RKO (cell line): ENCODE data around the gene DOK6.
"Not testable (repeated sequence)": the region's sequence is repeated elsewhere in the genome, so short reads cannot be mapped to it uniquely, and the experiment has no call there.

Experiments
- DNase-seq: peaks from one replicate; pipeline ENCODE4 v3.0.0-alpha.2; 2016; ENCODE audit warnings: low spot score

The DOK6 gene

GRCh38 chr18:69400253-69400975, at the start of gene DOK6:
TSS of gene DOK6 (plus strand) at chr18:69400888.
- DNase-seq: no peak

DNA sequence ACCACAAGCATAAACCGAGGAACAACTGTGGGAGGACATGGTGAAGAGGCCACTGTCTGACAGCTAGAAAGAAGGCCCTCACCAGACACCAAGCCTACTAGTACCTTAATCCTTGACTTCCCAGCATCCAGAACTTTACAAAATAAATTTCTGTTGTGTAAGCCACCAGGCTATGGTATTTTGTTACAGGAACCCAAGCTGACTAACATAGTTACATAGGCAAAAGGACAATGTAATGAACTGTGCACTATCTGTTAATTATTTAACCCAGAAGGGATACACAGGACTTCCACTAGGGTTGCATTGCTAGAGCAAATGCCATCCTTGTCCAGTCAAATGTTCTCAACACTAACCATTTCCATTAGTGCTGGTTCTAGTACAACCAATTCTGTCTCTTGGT, 47.7 kb upstream of the DOK6 start:
- DNase-seq: no peak

GRCh38 chr18:69357590-69357989, 43.1 kb upstream of the DOK6 start:
- DNase-seq: no peak

DNA sequence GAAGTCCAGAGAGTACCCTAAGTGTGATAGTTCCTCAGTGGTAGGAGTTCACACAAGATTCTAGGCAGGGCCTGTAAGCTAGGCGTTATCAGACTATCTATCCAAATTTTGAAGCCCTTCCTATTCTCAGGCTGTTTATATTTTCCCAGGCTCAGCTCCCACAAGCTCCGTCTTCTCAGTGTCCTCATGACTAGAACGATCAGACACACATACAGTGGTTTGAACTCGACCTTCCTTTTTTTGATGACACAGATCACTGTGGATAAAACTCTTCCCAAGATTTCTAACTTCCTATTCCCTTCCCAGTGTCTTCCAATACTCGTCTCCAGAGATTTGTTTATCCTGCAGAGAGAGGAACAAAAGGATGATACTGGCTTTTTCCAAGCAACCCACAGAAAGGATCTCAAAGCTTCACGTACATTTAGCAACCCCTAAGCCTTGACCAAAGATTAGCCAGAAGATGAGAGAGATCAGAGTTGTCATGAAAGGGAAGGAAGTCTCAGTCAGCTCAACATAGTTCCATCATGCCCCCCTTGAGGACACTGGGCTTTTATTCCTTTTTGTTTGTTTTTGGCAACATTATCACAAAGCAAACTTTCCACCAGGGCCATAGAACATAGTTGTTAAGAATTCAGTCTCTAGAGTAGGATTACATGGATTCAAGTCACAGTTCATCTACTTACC, 42.3 kb upstream of the DOK6 start:
- DNase-seq: no peak

- not testable (repeated sequence) for DNase-seq
These were observed 40.9 kb upstream of the DOK6 start for GRCh38 chr18:69359768-69360167.

- DNase-seq: no peak
These were observed 35.8 kb upstream of the DOK6 start for GRCh38 chr18:69364930-69365329.

- DNase-seq: peak; percentile 4
These were observed 35.0 kb upstream of the DOK6 start for GRCh38 chr18:69365658-69366057.

DNA sequence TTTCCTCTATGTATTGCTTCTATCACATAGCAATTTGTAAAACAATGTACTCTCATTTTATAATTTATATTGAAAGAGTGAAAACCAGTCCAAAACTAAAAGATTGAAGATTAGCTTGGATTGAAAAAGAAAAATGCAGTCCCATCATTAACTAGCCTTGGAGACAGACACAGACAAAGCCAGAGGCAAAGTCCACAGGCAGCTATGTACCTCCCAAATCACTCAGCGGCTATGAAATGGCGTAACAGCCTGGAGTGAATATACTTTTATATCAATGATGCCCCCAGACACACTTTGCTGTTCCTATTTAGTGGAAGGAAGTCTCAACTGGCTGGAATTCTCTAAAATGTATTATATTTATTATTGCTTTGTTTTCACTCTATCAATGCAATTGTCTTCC, 33.6 kb upstream of the DOK6 start:
- no peak for DNase-seq

- no peak for DNase-seq
These were observed 29.0 kb upstream of the DOK6 start for GRCh38 chr18:69371729-69372128.

- DNase-seq: no peak
These were observed 20.4 kb upstream of the DOK6 start for GRCh38 chr18:69380324-69380723.

DNA sequence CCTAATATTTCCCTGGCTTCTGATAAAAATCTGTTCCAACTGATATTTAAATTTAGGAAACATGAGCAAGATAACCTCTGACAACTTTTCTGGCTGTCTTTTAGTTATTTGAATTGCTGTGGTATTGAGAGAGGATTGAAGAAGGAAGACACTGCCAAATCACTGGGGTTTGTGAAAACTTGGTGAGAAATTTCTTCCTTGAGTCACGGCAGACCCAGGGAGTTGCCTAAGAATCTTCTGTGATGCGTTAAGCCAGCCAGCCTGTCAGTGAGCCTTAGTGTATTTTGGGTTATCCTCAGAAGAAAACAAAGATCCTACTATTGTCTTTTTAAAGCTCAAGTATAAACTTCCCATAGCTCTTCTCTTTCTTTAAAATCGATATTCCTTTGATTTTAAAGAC, 17.5 kb upstream of the DOK6 start:
- no peak for DNase-seq

DNA sequence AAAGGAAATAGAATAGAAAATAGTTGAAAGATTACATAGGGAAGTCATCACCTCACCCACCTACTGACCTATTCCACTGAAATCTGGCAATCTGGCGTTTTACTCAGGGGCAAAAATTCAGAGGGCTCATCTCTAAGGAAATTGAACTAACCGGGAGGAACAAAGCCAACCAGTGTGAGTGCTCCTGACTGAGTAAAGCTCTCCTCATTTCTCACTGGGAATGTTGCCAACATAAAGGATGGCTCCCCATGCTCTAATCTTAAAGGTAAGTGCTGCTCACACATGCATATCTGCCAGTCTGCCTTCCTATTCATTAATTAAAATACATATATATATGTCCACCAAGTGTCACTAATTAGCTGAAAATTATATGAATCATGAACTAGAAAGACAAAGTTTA, 13.5 kb upstream of the DOK6 start:
- no peak for DNase-seq

DNA sequence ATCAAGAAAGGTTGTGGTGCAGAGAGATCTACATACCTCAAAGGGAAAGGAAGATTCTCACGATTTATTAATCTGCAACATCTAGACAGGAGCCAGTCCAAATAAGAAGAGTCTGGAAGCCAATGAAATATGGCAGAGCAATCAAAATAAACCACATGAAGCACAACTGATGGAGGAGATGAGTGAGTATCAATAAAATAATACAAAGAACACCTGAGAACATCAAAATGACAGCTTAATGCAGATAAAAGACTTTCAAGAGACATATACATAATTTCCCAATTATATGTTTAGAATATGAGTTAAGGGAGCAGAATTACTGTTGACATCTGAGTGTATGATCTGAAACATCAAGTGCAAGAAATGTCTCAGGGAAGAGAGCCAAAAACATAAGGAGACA, 12.5 kb upstream of the DOK6 start:
- no peak for DNase-seq

DNA sequence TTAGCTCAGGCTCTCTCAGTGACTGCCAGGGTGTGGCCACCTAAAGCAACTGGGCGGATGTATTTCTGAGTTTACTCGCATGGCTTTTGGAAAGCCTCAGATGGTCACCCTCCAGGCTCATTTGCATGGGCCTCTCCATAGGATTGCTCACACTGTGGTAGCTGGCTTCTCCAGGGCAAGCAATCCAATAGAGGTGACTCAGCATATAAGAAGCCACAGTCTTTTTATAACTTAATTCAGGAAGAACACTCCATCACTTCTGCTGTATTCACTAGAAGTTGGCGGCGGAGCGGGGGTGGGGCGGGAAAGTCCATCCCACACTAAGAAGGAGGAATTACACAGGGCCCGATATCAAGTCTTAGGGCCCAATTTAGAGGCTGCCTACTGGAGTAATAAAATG, 3.6 kb upstream of the DOK6 start:
- DNase-seq: peak; percentile 30

GRCh38 chr18:69399253-69399652, 1.4 kb upstream of the DOK6 start:
- DNase-seq: no peak

GRCh38 chr18:69400976-69401225, 213 bp downstream of the DOK6 start:
- no peak for DNase-seq

DNA sequence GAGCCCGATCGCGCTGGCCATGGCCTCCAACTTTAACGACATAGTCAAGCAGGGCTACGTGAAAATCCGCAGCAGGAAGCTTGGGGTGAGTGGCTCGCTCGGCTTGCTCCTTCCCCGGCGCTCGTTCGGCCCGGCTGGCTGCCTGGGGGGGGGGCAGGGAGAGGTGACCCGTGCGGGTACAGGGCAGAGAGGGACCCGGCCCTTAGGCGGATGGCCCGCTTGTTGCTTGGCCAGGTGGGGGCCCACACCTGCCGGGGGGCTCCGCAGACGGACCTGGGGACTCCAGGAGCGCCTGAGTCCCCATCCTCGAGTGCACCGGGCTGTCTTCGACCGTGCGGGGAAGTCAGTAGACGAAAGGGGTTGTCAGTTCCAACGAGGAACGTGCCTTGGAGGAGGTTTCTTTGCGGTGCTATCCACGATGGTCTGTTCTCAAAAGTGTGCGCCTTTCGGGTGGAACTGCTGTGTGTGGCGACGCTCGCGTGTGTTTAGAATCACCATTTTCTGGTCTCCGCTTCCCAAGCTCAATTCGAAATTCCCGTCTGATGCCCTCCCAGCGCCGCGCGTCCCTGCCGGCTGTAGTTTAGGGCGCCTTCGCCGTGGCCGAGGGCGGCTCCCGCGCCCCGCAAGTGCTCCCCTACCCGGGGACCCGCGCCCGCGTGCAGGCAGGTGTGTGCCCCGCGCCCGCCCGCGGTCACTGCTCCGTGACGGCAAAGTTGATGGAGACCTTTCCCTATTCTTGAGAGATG, 711 bp downstream of the DOK6 start:
- DNase-seq: no peak

- DNase-seq: no peak
These were observed 1.4 kb downstream of the DOK6 start for GRCh38 chr18:69401972-69402532.

DNA sequence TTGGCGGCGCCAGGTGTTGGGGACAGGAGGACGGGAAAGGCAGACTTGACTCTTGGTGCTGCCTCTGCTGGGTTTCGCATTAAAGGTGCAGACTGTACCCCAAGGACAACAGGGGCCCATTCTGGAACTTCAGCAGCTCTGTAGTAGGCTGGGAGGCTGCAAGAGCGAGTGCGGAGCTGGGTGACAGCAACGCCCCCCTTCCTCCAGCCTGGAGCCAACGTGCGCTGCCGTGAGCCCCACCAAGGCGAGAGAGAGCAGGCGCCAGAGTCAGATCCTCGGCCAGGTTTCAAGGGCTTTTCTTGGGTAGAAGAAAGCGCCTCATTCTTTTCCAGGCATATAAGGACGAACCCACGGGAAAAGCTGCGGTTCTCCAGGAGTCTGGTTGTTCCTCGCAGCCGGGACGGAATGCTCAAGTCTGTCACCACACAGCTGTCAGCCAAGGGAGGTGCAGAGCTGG, 1.9 kb downstream of the DOK6 start:
- no peak for DNase-seq

GRCh38 chr18:69408522-69408921, 7.8 kb downstream of the DOK6 start:
- DNase-seq: no peak

DNA sequence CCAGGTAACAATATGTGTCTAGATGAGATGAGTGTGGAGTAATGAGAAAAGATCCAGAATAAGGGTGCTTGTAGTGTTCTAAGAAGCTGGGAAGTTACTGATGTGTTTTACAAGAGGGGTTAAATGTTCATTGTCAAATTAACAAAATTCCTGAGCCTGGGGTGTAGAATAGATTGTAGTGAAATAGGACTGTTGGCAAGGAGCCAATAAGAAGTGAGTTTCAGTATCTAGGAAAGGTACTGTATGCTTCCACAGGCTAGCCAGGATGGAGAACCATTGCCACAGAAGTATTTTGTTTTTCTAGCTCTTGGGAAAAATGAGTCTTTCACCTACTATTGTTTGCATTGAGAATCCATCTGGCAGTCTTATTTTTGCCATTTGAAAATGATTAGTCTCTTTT, 10.5 kb downstream of the DOK6 start:
- no peak for DNase-seq

GRCh38 chr18:69414184-69414583, 13.5 kb downstream of the DOK6 start:
- DNase-seq: no peak

GRCh38 chr18:69432847-69433246, 32.2 kb downstream of the DOK6 start:
- no peak for DNase-seq
